ENCODE results near the gene CREB3L1. TPM values are rescaled to one million over a fixed set of nuclear protein-coding genes. Genes with fewer than 3 reads are reported as not detected.

Gene CREB3L1
- total RNA-seq, 6 experiments from 2014 or later: 282 to 328 (median 310) TPM

- peaks cover 8% of the 10 kb centered on the region; the same call in 1 of the 2 replicates for H3K4me1 Mint-ChIP-seq (ENCODE audit: low read depth)
Observed at GRCh38 chr11:46321757-46322156, 44.3 kb downstream of the CREB3L1 start.

GRCh38 chr11:46322759-46323158, 45.3 kb downstream of the CREB3L1 start:
- H3K27ac Mint-ChIP-seq: peak overlapping the region; percentile 59; the same call in 1 of the 2 replicates
- H3K4me1 Mint-ChIP-seq (ENCODE audit: low read depth): peaks cover 16% of the 10 kb centered on the region
- TF ChIP-seq CTCF (IDR thresholded peaks at IDR 0.05): peak; percentile 77
- H3K27me3 Mint-ChIP-seq (ENCODE audit: insufficient read depth): peaks cover 14% of the 10 kb centered on the region
- peaks cover 38% of the 10 kb centered on the region for H3K36me3 Mint-ChIP-seq (ENCODE audit: low read depth)
- H3K4me3 Mint-ChIP-seq: no peak overlapping the region
- DNase-seq: peak; percentile 29
- no peaks in the 10 kb centered on the region for H3K9me3 Mint-ChIP-seq

More at GRCh38 chr11:46321757-46322156, 44.3 kb downstream of the CREB3L1 start:
- H3K27ac Mint-ChIP-seq: no peak overlapping the region
- no peak for DNase-seq
- H3K9me3 Mint-ChIP-seq: no peaks in the 10 kb centered on the region
- peaks cover 11% of the 10 kb centered on the region for H3K27me3 Mint-ChIP-seq (ENCODE audit: insufficient read depth)
- peaks cover 36% of the 10 kb centered on the region for H3K36me3 Mint-ChIP-seq (ENCODE audit: low read depth)
- TF ChIP-seq CTCF (IDR thresholded peaks at IDR 0.05): no peak
- no peak overlapping the region for H3K4me3 Mint-ChIP-seq

- no peak for TF ChIP-seq CTCF (IDR thresholded peaks at IDR 0.05)
- H3K27ac Mint-ChIP-seq: no peak overlapping the region
- no peak for DNase-seq
- peaks cover 27% of the 10 kb centered on the region for H3K4me1 Mint-ChIP-seq (ENCODE audit: low read depth)
- peaks cover 10% of the 10 kb centered on the region for H3K36me3 Mint-ChIP-seq (ENCODE audit: low read depth)
- H3K9me3 Mint-ChIP-seq: no peaks in the 10 kb centered on the region
- peaks cover 40% of the 10 kb centered on the region for H3K27me3 Mint-ChIP-seq (ENCODE audit: insufficient read depth)
- no peak overlapping the region for H3K4me3 Mint-ChIP-seq
Observed at GRCh38 chr11:46326813-46327416, 49.5 kb downstream of the CREB3L1 start.

- no peak for DNase-seq
- peaks cover 46% of the 10 kb centered on the region for H3K27me3 Mint-ChIP-seq (ENCODE audit: insufficient read depth)
- no peak overlapping the region; the same call in 1 of the 2 replicates for H3K4me3 Mint-ChIP-seq
- no peak for TF ChIP-seq CTCF (IDR thresholded peaks at IDR 0.05)
- no peak overlapping the region for H3K27ac Mint-ChIP-seq
- H3K36me3 Mint-ChIP-seq (ENCODE audit: low read depth): peaks cover 6% of the 10 kb centered on the region
- H3K4me1 Mint-ChIP-seq (ENCODE audit: low read depth): peaks cover 26% of the 10 kb centered on the region
- no peaks in the 10 kb centered on the region for H3K9me3 Mint-ChIP-seq
Observed at GRCh38 chr11:46327829-46328228, 50.4 kb downstream of the CREB3L1 start.

- Mint-ChIP-seq H3K9me3 (no peaks in the 10 kb centered on the region), H3K27me3 (ENCODE audit: insufficient read depth) (peaks cover 61% of the 10 kb centered on the region), H3K4me3 (no peak overlapping the region), H3K36me3 (ENCODE audit: low read depth) (peaks cover 6% of the 10 kb centered on the region), H3K4me1 (ENCODE audit: low read depth) (peaks cover 22% of the 10 kb centered on the region), H3K27ac (no peak overlapping the region)
- TF ChIP-seq CTCF (IDR thresholded peaks at IDR 0.05): no peak
- DNase-seq: no peak
Observed at GRCh38 chr11:46330154-46330553, 52.7 kb downstream of the CREB3L1 start.

All from HFFc6 (cell line).